ENCODE measurements around the gene BCKDHA. TPM values are rescaled to one million over a fixed set of nuclear protein-coding genes. Genes with fewer than 3 reads are reported as not detected.
A peak's percentile ranks its signal among the peaks of the same experiment; 100 is the strongest.
"Not testable (repeated sequence)": the region's sequence is repeated elsewhere in the genome, so short reads cannot be mapped to it uniquely, and the experiment has no call there.

The BCKDHA gene
- total and polyA plus RNA-seq, 9 of the 15 experiments (the other 6 are each of a cell fraction or from before 2014, with no cell fraction given), result 4.5 to 52.5 (median 14.1) TPM

GRCh38 chr19:41369769-41370168, 27.8 kb upstream of the BCKDHA start:
- Histone ChIP-seq H3K9ac (ENCODE audit: insufficient read depth in 1 of 2, low read depth in 2 of 2, low read length in 2 of 2) (no peak overlapping the region), H3K27me3 (ENCODE audit: control insufficient read depth in 2 of 2, insufficient read depth in 2 of 2, low read length in 2 of 2) (no peaks in the 10 kb centered on the region), H3K36me3 (ENCODE audit: control insufficient read depth, insufficient read depth, low read length) (no peaks in the 10 kb centered on the region; the same call in 2 of the 3 replicates), H3K4me1 (replicated peaks in 1 of 2; ENCODE audit: control insufficient read depth in 2 of 2, insufficient read depth in 2 of 2, low read length in 2 of 2) (peaks cover 23 to 46% of the 10 kb centered on the region in 2 experiments), H4K20me1 (replicated peaks; ENCODE audit: control insufficient read depth, insufficient read depth, low read length) (no peaks in the 10 kb centered on the region), H3K4me3 (no peak overlapping the region), H3K79me2 (ENCODE audit: control insufficient read depth, insufficient read depth, low read length) (peaks cover 39% of the 10 kb centered on the region), H3K4me2 (ENCODE audit: insufficient read depth, low read length) (no peak overlapping the region), H3K9me3 (replicated peaks; ENCODE audit: control insufficient read depth, insufficient read depth, low read depth, low read length) (no peaks in the 10 kb centered on the region), H2AFZ (ENCODE audit: low read depth, low read length) (no peak overlapping the region), H3K27ac (ENCODE audit: extremely low read depth, low read depth, low read length) (no peak overlapping the region), H3K9me1 (ENCODE audit: control insufficient read depth, insufficient read depth, low read length) (no peaks in the 10 kb centered on the region)
- intact Hi-C loops (cut with micrococcal nuclease), result loop anchor here (10.0 kb wide), 1 partner anchor 65 kb away; the partner anchor contains the start of gene DMAC2
- no TSS peak for BruUV-seq (replicated peaks)
- ChIA-PET POLR2A (no interaction called here), CTCF (ENCODE audit: low intra/inter-chr PET ratio) (no interaction called here)
- in situ Hi-C loops (cut with MboI), result no loop called here
- WGBS (ENCODE audit: insufficient coverage, low coverage, missing lambda C conversion rate), result 95% methylated on average over 2 of the region's 2 CpGs
- no peak for DNase-seq (ENCODE audit: extremely low read depth in 1 of 4, low spot score in 3 of 4)
- ATAC-seq, result no peak
- no peak for FAIRE-seq
- TF ChIP-seq HMG20B (CRISPR knock-in tag; IDR thresholded peaks at IDR 0.05) (no peak), TSHZ1 (CRISPR knock-in tag; IDR thresholded peaks at IDR 0.05) (no peak), RBM34 (IDR thresholded peaks at IDR 0.05; ENCODE audit: borderline replicate concordance, insufficient read depth, low read length) (no peak), EHMT2 (IDR thresholded peaks at IDR 0.05) (no peak), HEY1 (CRISPR knock-in tag; IDR thresholded peaks at IDR 0.05; ENCODE audit: borderline replicate concordance) (no peak), GABPB2 (CRISPR knock-in tag; conservative IDR thresholded peaks at IDR 0.05) (no peak), ZNF12 (CRISPR knock-in tag; IDR thresholded peaks at IDR 0.05) (no peak), ZNF316 (IDR thresholded peaks at IDR 0.05) (peak; percentile 63), C11orf30 (IDR thresholded peaks at IDR 0.05; ENCODE audit: low read depth) (peak; percentile 59), ZBTB43 (CRISPR knock-in tag; IDR thresholded peaks at IDR 0.05) (no peak)

- in situ Hi-C loops (cut with MboI); DNase-seq (ENCODE audit: extremely low read depth in 1 of 4, low spot score in 3 of 4); H3K9ac ChIP-seq (ENCODE audit: insufficient read depth in 1 of 2, low read depth in 2 of 2, low read length in 2 of 2); H3K27ac ChIP-seq (ENCODE audit: extremely low read depth, low read depth, low read length); BruUV-seq (replicated peaks); POLR2A ChIA-PET; H3K9me1 ChIP-seq (ENCODE audit: control insufficient read depth, insufficient read depth, low read length); H3K4me2 ChIP-seq (ENCODE audit: insufficient read depth, low read length); H3K36me3 ChIP-seq (ENCODE audit: control insufficient read depth, insufficient read depth, low read length); H3K4me3 ChIP-seq; intact Hi-C loops (cut with micrococcal nuclease); H3K27me3 ChIP-seq (ENCODE audit: control insufficient read depth in 2 of 2, insufficient read depth in 2 of 2, low read length in 2 of 2); CTCF ChIA-PET (ENCODE audit: low intra/inter-chr PET ratio); ATAC-seq; H4K20me1 ChIP-seq (replicated peaks; ENCODE audit: control insufficient read depth, insufficient read depth, low read length); H3K9me3 ChIP-seq (replicated peaks; ENCODE audit: control insufficient read depth, insufficient read depth, low read depth, low read length); FAIRE-seq; H2AFZ ChIP-seq (ENCODE audit: low read depth, low read length): not testable (repeated sequence)
- WGBS (ENCODE audit: insufficient coverage, low coverage, missing lambda C conversion rate), result 89% methylated on average over 5 of the region's 5 CpGs
- H3K79me2 ChIP-seq (ENCODE audit: control insufficient read depth, insufficient read depth, low read length), result peaks cover 29% of the 10 kb centered on the region
- H3K4me1 ChIP-seq (replicated peaks in 1 of 2; ENCODE audit: control insufficient read depth in 2 of 2, insufficient read depth in 2 of 2, low read length in 2 of 2), result peaks cover 22 to 42% of the 10 kb centered on the region in 2 experiments
Observed at GRCh38 chr19:41371119-41371518, 26.5 kb upstream of the BCKDHA start.

Measured in K562 (cell line).